Thymus (tissue), 11 donors: Measurements from ENCODE around the gene SNX24. TPM values are rescaled to one million over a fixed set of nuclear protein-coding genes. Genes with fewer than 3 reads are reported as not detected.

Experiments used
- DNase-seq, 9 donors: peaks; one replicate each; pipeline ENCODE4 v3.0.0-alpha.2; 2013; ENCODE audit warnings: low spot score in 9 of 9, low read depth in 6 of 9, missing footprints in 1 of 9
- H3K27ac ChIP-seq, 2 donors: one replicate each; pipeline ENCODE4 v1.5.1; 2013; ENCODE audit warnings: control low read depth in 1 of 2, low read depth in 1 of 2, low read length in 1 of 2, mild to moderate bottlenecking in 1 of 2, moderate library complexity in 1 of 2
- H3K27me3 ChIP-seq, 2 donors: one replicate each; pipeline ENCODE4 v1.5.1; 2013; ENCODE audit warnings: low read length in 1 of 2; ENCODE audit not compliant: control insufficient read depth in 2 of 2, insufficient read depth in 1 of 2
- H3K36me3 ChIP-seq, 2 donors: one replicate each; pipeline ENCODE4 v1.5.1; 2013; ENCODE audit warnings: low read length in 1 of 2, mild to moderate bottlenecking in 1 of 2, moderate library complexity in 1 of 2; ENCODE audit not compliant: control insufficient read depth in 2 of 2, insufficient read depth in 2 of 2
- H3K4me1 ChIP-seq, 2 donors: one replicate each; pipeline ENCODE4 v1.5.1; 2013; ENCODE audit warnings: low read length in 2 of 2; ENCODE audit not compliant: control insufficient read depth in 2 of 2, insufficient read depth in 2 of 2
- H3K4me3 ChIP-seq, 2 donors: one replicate each; pipeline ENCODE4 v1.5.1; 2013; ENCODE audit warnings: low read length in 2 of 2, control low read depth in 1 of 2, mild to moderate bottlenecking in 1 of 2
- H3K9me3 ChIP-seq, 2 donors: one replicate each; pipeline ENCODE4 v1.5.1; 2013; ENCODE audit warnings: low read length in 1 of 2, mild to moderate bottlenecking in 1 of 2; ENCODE audit not compliant: control insufficient read depth in 2 of 2, insufficient read depth in 1 of 2
- WGBS: extraction: QIAGEN DNeasy Blood & Tissue Kit; methylation state at CpG from one replicate; pipeline ENCODE4 v1.1.7; 2013; 5-methylcytosine and 5-hydroxymethylcytosine counted together
- polyA plus RNA-seq: library from polyadenylated mRNA; stranded (reverse); fragments of 200-250 nt; gene quantifications from one replicate; pipeline ENCODE4 v1.2.3, GENCODE V29; 2013
- total RNA-seq: library from RNA; stranded (reverse); fragments of 120-200 nt; gene quantifications from one replicate; pipeline ENCODE4 v1.2.4, GENCODE V29; 2013
- donor health status: healthy.

Gene SNX24
- total and polyA plus RNA-seq, 2 donors, result 3.3 to 11.1 TPM

- Histone ChIP-seq H3K27ac (no peak overlapping the region), H3K27me3 (no peaks in the 10 kb centered on the region), H3K36me3 (no peaks in the 10 kb centered on the region), H3K4me3 (no peak overlapping the region), H3K4me1 (no peaks in the 10 kb centered on the region), H3K9me3 (no peaks in the 10 kb centered on the region)
- 77% methylated on average over 2 of the region's 2 CpGs for WGBS
- DNase-seq, result no peak
Observed at GRCh38 chr5:122863240-122863639, 17.8 kb downstream of the SNX24 start.

DNA sequence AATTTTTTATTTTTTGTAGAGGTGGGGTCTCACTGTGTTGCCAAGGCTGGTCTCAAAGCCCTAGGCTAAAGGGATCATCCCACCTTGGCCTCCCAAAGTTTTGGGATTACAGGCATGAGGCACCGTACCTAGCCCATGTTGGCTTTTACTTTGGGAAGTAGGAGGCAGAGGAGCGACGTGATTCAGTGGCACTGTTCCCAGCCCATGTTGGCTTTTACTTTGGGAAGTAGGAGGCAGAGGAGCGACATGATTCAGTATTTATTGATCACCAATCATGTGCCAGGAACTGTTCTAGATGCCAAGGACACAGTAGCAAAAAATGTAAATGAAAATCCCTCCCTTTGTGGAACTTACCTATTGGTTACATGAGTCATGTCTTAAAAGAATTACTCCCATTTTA lies 18.3 kb downstream of the SNX24 start:
- Histone ChIP-seq H3K4me3 (no peak overlapping the region), H3K27me3 (no peaks in the 10 kb centered on the region), H3K4me1 (no peaks in the 10 kb centered on the region), H3K9me3 (no peaks in the 10 kb centered on the region), H3K36me3 (no peaks in the 10 kb centered on the region), H3K27ac (no peak overlapping the region)
- no peak for DNase-seq
- 97% methylated on average over 4 of the region's 4 CpGs for WGBS

DNA sequence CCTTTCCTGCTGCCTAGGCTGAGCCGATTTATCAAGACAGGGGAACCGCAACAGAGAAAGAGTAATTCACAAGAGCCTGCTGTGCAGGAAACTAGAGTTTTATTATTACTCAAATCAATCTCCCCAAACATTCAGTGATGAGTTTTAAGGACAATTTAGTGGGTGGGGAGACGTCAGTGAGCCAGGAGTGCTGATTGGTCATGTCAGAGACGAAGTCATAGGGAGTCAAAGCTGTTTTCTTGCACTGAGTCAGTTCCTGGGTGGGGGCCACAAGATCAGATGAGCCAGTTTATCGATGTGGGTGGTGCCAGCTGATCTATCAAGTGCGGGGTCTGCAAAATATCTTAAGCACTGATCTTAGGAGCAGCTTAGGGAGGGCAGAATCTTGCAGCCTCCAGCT lies 19.0 kb downstream of the SNX24 start:
- H3K9me3 ChIP-seq, result no peaks in the 10 kb centered on the region
- WGBS, result 92% methylated on average over 6 of the region's 6 CpGs
- H3K4me1 ChIP-seq, result no peaks in the 10 kb centered on the region
- no peak overlapping the region for H3K4me3 ChIP-seq
- no peaks in the 10 kb centered on the region for H3K36me3 ChIP-seq
- H3K27me3 ChIP-seq, result no peaks in the 10 kb centered on the region
- DNase-seq, result no peak
- no peak overlapping the region for H3K27ac ChIP-seq

- no peaks in the 10 kb centered on the region for H3K9me3 ChIP-seq
- no peaks in the 10 kb centered on the region for H3K4me1 ChIP-seq
- H3K36me3 ChIP-seq, result no peaks in the 10 kb centered on the region
- DNase-seq, result no peak
- no peak overlapping the region for H3K27ac ChIP-seq
- WGBS, result 97% methylated on average over 1 of the region's 1 CpG
- no peak overlapping the region for H3K4me3 ChIP-seq
- no peaks in the 10 kb centered on the region for H3K27me3 ChIP-seq
Observed at GRCh38 chr5:122864842-122865241, 19.4 kb downstream of the SNX24 start.

GRCh38 chr5:122870219-122870856 lies 24.9 kb downstream of the SNX24 start:
- no peak overlapping the region for H3K4me3 ChIP-seq
- no peak overlapping the region for H3K27ac ChIP-seq
- H3K36me3 ChIP-seq, result no peaks in the 10 kb centered on the region
- DNase-seq, result no peak
- no peaks in the 10 kb centered on the region for H3K4me1 ChIP-seq
- H3K9me3 ChIP-seq, result no peaks in the 10 kb centered on the region
- WGBS, result 97% methylated on average over 7 of the region's 7 CpGs
- no peaks in the 10 kb centered on the region for H3K27me3 ChIP-seq

GRCh38 chr5:122871661-122872060 lies 26.2 kb downstream of the SNX24 start:
- Histone ChIP-seq H3K4me1 (no peaks in the 10 kb centered on the region), H3K27me3 (no peaks in the 10 kb centered on the region), H3K4me3 (no peak overlapping the region), H3K27ac (no peak overlapping the region), H3K36me3 (no peaks in the 10 kb centered on the region), H3K9me3 (no peaks in the 10 kb centered on the region)
- WGBS, result 97% methylated on average over 8 of the region's 8 CpGs
- no peak for DNase-seq

DNA sequence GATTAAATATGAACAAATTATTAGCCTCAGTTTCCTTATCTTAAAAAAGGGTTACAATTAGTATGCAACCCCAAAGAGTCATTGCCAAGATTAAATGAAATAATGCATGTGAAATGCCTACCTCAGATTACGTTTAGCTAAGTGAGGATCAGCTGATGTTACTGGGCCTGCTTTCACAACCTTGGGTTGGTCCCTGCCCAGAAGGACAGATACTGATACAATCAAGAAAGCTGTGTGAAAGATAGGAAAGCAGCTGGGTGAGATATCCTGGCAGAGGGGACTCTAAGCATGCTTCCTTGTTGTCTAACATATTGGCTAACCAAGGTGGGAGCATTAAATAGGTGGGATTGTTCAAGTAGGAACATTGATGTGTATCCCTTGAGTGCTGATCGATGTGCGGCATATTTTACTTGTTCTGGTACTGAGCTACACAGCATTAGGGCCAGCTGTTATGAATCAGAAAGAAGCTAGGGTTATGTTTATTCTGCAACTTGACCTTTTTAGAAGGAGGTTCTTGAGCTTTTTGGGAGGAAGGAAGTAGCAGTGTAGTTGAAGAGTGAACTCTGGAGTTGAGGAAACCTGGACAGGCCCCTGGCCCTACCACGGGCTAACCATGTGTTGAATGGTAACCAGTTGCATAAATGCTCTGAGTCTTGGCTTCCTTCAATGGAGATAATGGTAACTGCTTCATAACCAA lies 28.9 kb downstream of the SNX24 start:
- H3K4me3 ChIP-seq, result no peak overlapping the region

DNA sequence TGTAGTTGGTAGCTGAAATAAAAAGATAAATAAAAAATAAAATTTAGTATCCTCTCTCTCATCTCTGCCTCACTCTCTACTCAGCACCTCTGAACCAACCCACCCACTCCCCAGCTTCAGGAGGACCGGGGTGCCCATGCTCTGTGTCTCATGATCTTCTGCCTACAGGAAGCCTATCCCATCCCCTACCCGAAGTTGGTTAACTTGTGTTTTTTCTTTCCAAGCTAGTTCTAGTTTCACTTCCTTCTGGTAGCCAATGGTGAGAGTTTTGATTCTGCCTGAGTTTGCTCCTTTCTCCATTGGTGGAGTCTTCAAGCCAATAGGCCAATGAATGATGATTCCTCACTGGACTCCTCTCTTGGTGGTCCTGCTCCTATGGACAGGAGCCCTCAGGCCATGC lies 32.1 kb downstream of the SNX24 start:
- WGBS, result 31% methylated on average over 2 of the region's 2 CpGs
- Histone ChIP-seq H3K36me3 (no peaks in the 10 kb centered on the region), H3K4me1 (no peaks in the 10 kb centered on the region), H3K9me3 (no peaks in the 10 kb centered on the region), H3K4me3 (no peak overlapping the region), H3K27me3 (no peaks in the 10 kb centered on the region), H3K27ac (no peak overlapping the region)
- DNase-seq, result no peak

More for the DNA sequence above, 28.9 kb downstream of the SNX24 start:
- H3K9me3 ChIP-seq, result no peaks in the 10 kb centered on the region
- H3K27me3 ChIP-seq, result no peaks in the 10 kb centered on the region
- H3K4me1 ChIP-seq, result no peaks in the 10 kb centered on the region
- H3K36me3 ChIP-seq, result no peaks in the 10 kb centered on the region
- H3K27ac ChIP-seq, result no peak overlapping the region
- no peak for DNase-seq
- WGBS, result 91% methylated on average over 4 of the region's 4 CpGs

DNA sequence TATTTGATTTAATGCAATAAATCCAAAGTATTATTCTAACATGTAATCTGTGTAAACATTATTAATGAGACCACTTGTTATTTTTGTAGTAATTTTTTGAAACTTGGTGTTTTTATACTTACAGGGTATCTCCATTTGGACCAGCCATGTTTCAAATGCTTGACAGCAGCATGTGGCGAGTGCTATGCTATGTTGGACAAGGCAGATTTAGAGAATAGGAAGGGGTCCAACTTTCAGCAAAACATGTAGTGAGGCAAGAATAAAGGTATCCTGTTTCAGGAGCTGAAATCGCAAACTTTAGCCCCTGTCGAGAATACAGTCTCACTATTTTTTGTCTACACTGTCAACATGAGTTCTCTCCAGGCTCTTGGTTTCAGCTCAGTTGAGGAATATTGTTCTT lies 33.7 kb downstream of the SNX24 start:
- no peak overlapping the region for H3K27ac ChIP-seq
- WGBS, result 94% methylated on average over 3 of the region's 3 CpGs
- H3K9me3 ChIP-seq, result no peaks in the 10 kb centered on the region
- no peaks in the 10 kb centered on the region for H3K4me1 ChIP-seq
- DNase-seq, result no peak
- H3K27me3 ChIP-seq, result no peaks in the 10 kb centered on the region
- H3K4me3 ChIP-seq, result no peak overlapping the region
- no peaks in the 10 kb centered on the region for H3K36me3 ChIP-seq
